Endothelial cell of umbilical vein (primary cell): ENCODE results near the gene FBLN2. TPM values are rescaled to one million over a fixed set of nuclear protein-coding genes. Genes with fewer than 3 reads are reported as not detected.

ENCODE experiments used
- BruUV-seq: library from RNA; stranded (reverse); fragments of 400-500 nt; replicated peaks from 2 replicates; lab custom pipeline; 2021; lab: Mats Ljungman, UMichigan
- CTCF ChIA-PET: fragments of 300-600, 350-600 bp; sonication (Branson Sonifier 250); formaldehyde crosslinking; loops from one replicate; lab custom pipeline; 2021; ENCODE audit warnings: antibody characterized with exemption, inconsistent platforms; lab: Charles Lee
- POLR2A ChIA-PET: fragments of 300-600, 350-600 bp; sonication (Branson Sonifier 250); formaldehyde crosslinking; loops from one replicate; lab custom pipeline; 2021; ENCODE audit warnings: antibody characterized with exemption, inconsistent platforms; lab: Charles Lee
- DNase-seq: peaks from one replicate; pipeline ENCODE4 v3.0.0-alpha.2; 2011; ENCODE audit warnings: low read depth, low spot score
- FAIRE-seq: peaks from 2 replicates; lab custom pipeline; 2011; peaks lifted over from hg19 to GRCh38; lab: Jason Lieb, UNC
- H2AFZ ChIP-seq: 2 replicates; pipeline ENCODE4 v1.6.0; 2012; ENCODE audit warnings: low read depth, low read length, control low read depth, inconsistent platforms
- H3K27ac ChIP-seq: 2 replicates; pipeline ENCODE4 v1.5.1; 2011; ENCODE audit warnings: low read depth, mild to moderate bottlenecking, control low read depth, low read length, moderate library complexity; ENCODE audit not compliant: insufficient read depth
- H3K27me3 ChIP-seq, 2 experiments: 2 replicates each; pipeline versions ENCODE4 v1.6.0 to v1.6.1; 2011; ENCODE audit warnings: low read length in 2 of 2, mixed read lengths in 1 of 2; ENCODE audit not compliant: control insufficient read depth in 2 of 2, insufficient read depth in 2 of 2
- H3K36me3 ChIP-seq, 2 experiments: 2 replicates in 1 of 2; 3 replicates in 1 of 2; pipeline ENCODE4 v1.5.1; 2011; ENCODE audit warnings: low read length in 2 of 2, mild to moderate bottlenecking in 1 of 2, moderate library complexity in 1 of 2; ENCODE audit not compliant: control insufficient read depth in 2 of 2, insufficient read depth in 2 of 2; ENCODE audit errors: extremely low read depth in 1 of 2
- H3K4me1 ChIP-seq: 3 replicates; pipeline ENCODE4 v1.5.1; 2011; ENCODE audit warnings: mild to moderate bottlenecking, low read length; ENCODE audit not compliant: control insufficient read depth, insufficient read depth; ENCODE audit errors: extremely low read depth
- H3K4me2 ChIP-seq: 2 replicates; pipeline ENCODE4 v1.6.1; 2011; ENCODE audit warnings: low read length, control low read depth, mixed read lengths; ENCODE audit not compliant: insufficient read depth
- H3K4me3 ChIP-seq, 3 experiments: fragments of 200-600 bp in 1 of 3; sonication (generic), shearing (Covaris generic) in 1 of 3; replicated peaks in 1 of 3; 2 replicates each; pipeline ENCODE4 v1.5.1; 2011 to 2016; ENCODE audit warnings: control low read depth in 3 of 3, low read length in 3 of 3, mild to moderate bottlenecking in 2 of 3, inconsistent platforms in 1 of 3, low read depth in 1 of 3, moderate library complexity in 1 of 3; ENCODE audit not compliant: insufficient read depth in 1 of 3
- H3K79me2 ChIP-seq: 2 replicates; pipeline ENCODE4 v1.6.0; 2012; ENCODE audit warnings: low read length, inconsistent platforms; ENCODE audit not compliant: control insufficient read depth, insufficient read depth
- H3K9ac ChIP-seq: replicated peaks from 2 replicates; pipeline ENCODE3; 2011; ENCODE audit warnings: low read length, control low read depth; ENCODE audit not compliant: insufficient read depth; ENCODE audit errors: extremely low read depth
- H3K9me1 ChIP-seq: replicated peaks from 3 replicates; pipeline ENCODE4 v1.6.0; 2011; ENCODE audit warnings: mild to moderate bottlenecking, low read length; ENCODE audit not compliant: control insufficient read depth, insufficient read depth; ENCODE audit errors: extremely low read depth
- H3K9me3 ChIP-seq: replicated peaks from 2 replicates; pipeline ENCODE4 v1.5.1; 2012; ENCODE audit warnings: low read length, inconsistent platforms; ENCODE audit not compliant: control insufficient read depth, insufficient read depth
- H4K20me1 ChIP-seq: replicated peaks from 2 replicates; pipeline ENCODE3; 2011; ENCODE audit warnings: mild to moderate bottlenecking, low read length; ENCODE audit not compliant: control insufficient read depth, insufficient read depth; ENCODE audit errors: extremely low read depth
- CTCF ChIP-seq, 2 donors: IDR thresholded peaks; 1 replicate in 1 of 2; 2 replicates in 1 of 2; pipeline ENCODE4 v1.5.1; 2011; ENCODE audit warnings: low read length in 2 of 2, mild to moderate bottlenecking in 2 of 2, moderate library complexity in 2 of 2, control low read depth in 1 of 2, inconsistent platforms in 1 of 2, low read depth in 1 of 2; ENCODE audit not compliant: insufficient read depth in 1 of 2; ENCODE audit errors: extremely low read depth in 1 of 2
- EZH2 ChIP-seq: IDR thresholded peaks from 2 replicates; pipeline ENCODE4 v1.6.1; 2012; ENCODE audit warnings: borderline replicate concordance, low read depth, mild to moderate bottlenecking, moderate library complexity, low read length, inconsistent platforms; ENCODE audit not compliant: severe bottlenecking
- FOS ChIP-seq: IDR thresholded peaks from 2 replicates; pipeline ENCODE4 v1.6.1; 2011; ENCODE audit warnings: mild to moderate bottlenecking, low read length, moderate library complexity, borderline replicate concordance; ENCODE audit not compliant: insufficient read depth
- GATA2 ChIP-seq: IDR thresholded peaks from 2 replicates; pipeline ENCODE4 v1.7.0; 2011; ENCODE audit warnings: low read depth, mild to moderate bottlenecking, moderate library complexity, mixed read lengths, low read length; ENCODE audit not compliant: insufficient read length, insufficient read depth
- JUN ChIP-seq: IDR thresholded peaks from 2 replicates; pipeline ENCODE4 v1.6.1; 2011; ENCODE audit warnings: borderline replicate concordance, low read depth; ENCODE audit not compliant: insufficient read length, insufficient read depth
- MAX ChIP-seq: IDR thresholded peaks from 2 replicates; pipeline ENCODE4 v1.6.1; 2011; ENCODE audit not compliant: insufficient read depth, insufficient read length
- MYC ChIP-seq: IDR thresholded peaks from one replicate; pipeline ENCODE4 v1.6.1; 2011; ENCODE audit warnings: mild to moderate bottlenecking, low read depth, low read length
- POLR2A ChIP-seq: IDR thresholded peaks from 2 replicates; pipeline ENCODE4 v1.6.1; 2012; ENCODE audit warnings: low read depth, mild to moderate bottlenecking, control low read depth, low read length
- POLR2AphosphoS5 ChIP-seq: IDR thresholded peaks from 2 replicates; pipeline ENCODE4 v1.6.1; 2012; ENCODE audit warnings: low read depth, mild to moderate bottlenecking, control low read depth, low read length, moderate library complexity; ENCODE audit not compliant: insufficient read depth
- dilution Hi-C: fragments of 300-500 bp; cut with MboI; formaldehyde crosslinking; loops from one replicate; pipeline ENCODE4 v1.15.0; 2019; ENCODE audit warnings: low sequenced_read_pairs; ENCODE audit not compliant: extremely low pct_ligation_motif_present
- intact Hi-C: fragments of 100-400 bp; cut with micrococcal nuclease; formaldehyde crosslinking; loops from one replicate; pipeline ENCODE4 v1.10.0; 2022
- polyA plus RNA-seq, 4 experiments: library from polyadenylated mRNA; depleted of rRNA in 3 of 4; stranded (reverse) in 3 of 4; unstranded in 1 of 4; fragments of >200 nt; gene quantifications; 2 replicates each; pipeline versions ENCODE4 v1.2.1 to v1.2.3, GENCODE V29; 2011 to 2012; ENCODE audit warnings: missing spikeins in 1 of 4
- total RNA-seq: library from RNA; stranded (reverse); gene quantifications from 2 replicates; pipeline ENCODE4 v1.2.3, GENCODE V29; 2021

The FBLN2 gene
- total and polyA plus RNA-seq, 2 donors (not counting 3 experiments of a cell fraction or from before 2014, with no cell fraction given), result 1.4 to 1.9 TPM

GRCh38 chr3:13539671-13540070 lies 9.3 kb upstream of the FBLN2 start:
- Histone ChIP-seq H3K4me3 (no peak overlapping the region), H3K9me1 (no peaks in the 10 kb centered on the region), H3K4me2 (no peak overlapping the region), H4K20me1 (no peaks in the 10 kb centered on the region), H2AFZ (no peak overlapping the region), H3K79me2 (no peaks in the 10 kb centered on the region), H3K9me3 (no peaks in the 10 kb centered on the region), H3K9ac (no peak overlapping the region), H3K4me1 (no peaks in the 10 kb centered on the region), H3K27ac (no peak overlapping the region), H3K27me3 (no peaks in the 10 kb centered on the region), H3K36me3 (no peaks in the 10 kb centered on the region)
- dilution Hi-C loops (no loop called here), intact Hi-C loops (no loop called here)
- ChIA-PET CTCF (interaction anchor here (1.1 to 1.2 kb wide), 2 partner anchors 28 to 43 kb away, joined by 3 to 4 read pairs; no protein-coding TSS in a partner anchor), POLR2A (no interaction called here)
- FAIRE-seq, result no peak
- no peak for DNase-seq
- no TSS peak for BruUV-seq
- TF ChIP-seq POLR2AphosphoS5 (no peak), GATA2 (no peak), EZH2 (no peak), CTCF (IDR thresholded peaks at IDR 0.05; ENCODE audit: extremely low read depth in 1 of 2, insufficient read depth in 1 of 2, low read depth in 1 of 2, low read length in 2 of 2) (no peak), FOS (no peak), MAX (no peak), POLR2A (no peak), MYC (no peak), JUN (no peak)
